ENCODE measurements around the gene PRPSAP1.

Gene PRPSAP1

GRCh38 chr17:76386966-76387765, 33.5 kb upstream of the PRPSAP1 start:
- no peak for DNase-seq (ENCODE audit: low spot score)
- in situ Hi-C loops (cut with MboI; ENCODE audit: low pct_unique_long_range_greater_than_20kb, low sequenced_read_pairs, unreplicated experiment) = no loop called here
- no peak for TF ChIP-seq CTCF (IDR thresholded peaks at IDR 0.05; ENCODE audit: extremely low read depth, insufficient read depth, missing control alignments)

- TF ChIP-seq CTCF (IDR thresholded peaks at IDR 0.05; ENCODE audit: extremely low read depth, insufficient read depth, missing control alignments) = peak; percentile 89
- in situ Hi-C loops (cut with MboI; ENCODE audit: low pct_unique_long_range_greater_than_20kb, low sequenced_read_pairs, unreplicated experiment) = no loop called here
- peak; percentile 97 for DNase-seq (ENCODE audit: low spot score)
Measured at GRCh38 chr17:76385892-76386786, 32.4 kb upstream of the PRPSAP1 start.

- in situ Hi-C loops (cut with MboI; ENCODE audit: low pct_unique_long_range_greater_than_20kb, low sequenced_read_pairs, unreplicated experiment) = no loop called here
- peak; percentile 7 for TF ChIP-seq CTCF (IDR thresholded peaks at IDR 0.05; ENCODE audit: extremely low read depth, insufficient read depth, missing control alignments)
- peak; percentile 63 for DNase-seq (ENCODE audit: low spot score)
Measured at GRCh38 chr17:76384987-76385891, 31.5 kb upstream of the PRPSAP1 start.

GRCh38 chr17:76384222-76384986, 30.7 kb upstream of the PRPSAP1 start, which contains the start of gene SPHK1:
Gene SPHK1, plus strand, starts transcription at chr17:76384609. Its CDS starts 1,036 bp downstream, at chr17:76385645.
- in situ Hi-C loops (cut with MboI; ENCODE audit: low pct_unique_long_range_greater_than_20kb, low sequenced_read_pairs, unreplicated experiment) = no loop called here
- no peak for TF ChIP-seq CTCF (IDR thresholded peaks at IDR 0.05; ENCODE audit: extremely low read depth, insufficient read depth, missing control alignments)
- peak; percentile 96 for DNase-seq (ENCODE audit: low spot score)

- peak; percentile 82 for DNase-seq (ENCODE audit: low spot score)
- in situ Hi-C loops (cut with MboI; ENCODE audit: low pct_unique_long_range_greater_than_20kb, low sequenced_read_pairs, unreplicated experiment) = no loop called here
- TF ChIP-seq CTCF (IDR thresholded peaks at IDR 0.05; ENCODE audit: extremely low read depth, insufficient read depth, missing control alignments) = peak; percentile 24
Measured at GRCh38 chr17:76383546-76384221, 30.0 kb upstream of the PRPSAP1 start.

All from GM13977 (cell line).